GM12875 (cell line): Measurements from ENCODE around the gene DHX15.

ENCODE experiments used
- H3K4me3 ChIP-seq: one replicate; pipeline ENCODE4 v1.5.1; 2011; ENCODE audit warnings: low read depth, low read length, control low read depth
- TF ChIP-seq, protein P1 (sequence below): IDR thresholded peaks from 2 replicates; pipeline ENCODE4 v1.5.1; 2011; ENCODE audit warnings: low read depth, mild to moderate bottlenecking, control low read depth, inconsistent platforms, low read length, moderate library complexity, borderline replicate concordance; ENCODE audit not compliant: insufficient read depth

The DHX15 gene

DNA sequence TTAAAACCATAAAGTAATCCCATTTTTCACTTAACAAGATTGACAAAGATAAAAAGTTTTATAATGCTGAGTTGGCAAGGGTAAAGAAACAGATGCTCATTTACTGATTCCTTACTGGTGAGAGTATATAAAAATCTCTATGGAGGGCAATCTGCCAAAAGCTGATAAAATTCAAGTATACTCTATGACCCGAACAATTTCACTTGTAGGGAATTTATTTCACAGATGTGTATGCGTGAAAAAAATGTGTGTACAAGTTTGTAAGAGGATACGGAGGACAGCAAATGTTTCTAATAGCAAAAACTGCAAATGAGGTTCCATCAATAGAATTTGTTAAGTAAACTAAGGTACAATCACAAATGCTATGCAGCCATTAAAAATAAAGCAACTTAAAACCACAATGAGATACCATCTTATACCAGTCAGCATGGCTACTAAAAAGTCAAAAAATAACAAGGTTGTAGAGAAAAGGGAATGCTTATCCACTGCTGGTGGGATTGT lies 23.4 kb downstream of the DHX15 start:
- H3K4me3 ChIP-seq = no peak overlapping the region
- TF ChIP-seq, protein P1, sequence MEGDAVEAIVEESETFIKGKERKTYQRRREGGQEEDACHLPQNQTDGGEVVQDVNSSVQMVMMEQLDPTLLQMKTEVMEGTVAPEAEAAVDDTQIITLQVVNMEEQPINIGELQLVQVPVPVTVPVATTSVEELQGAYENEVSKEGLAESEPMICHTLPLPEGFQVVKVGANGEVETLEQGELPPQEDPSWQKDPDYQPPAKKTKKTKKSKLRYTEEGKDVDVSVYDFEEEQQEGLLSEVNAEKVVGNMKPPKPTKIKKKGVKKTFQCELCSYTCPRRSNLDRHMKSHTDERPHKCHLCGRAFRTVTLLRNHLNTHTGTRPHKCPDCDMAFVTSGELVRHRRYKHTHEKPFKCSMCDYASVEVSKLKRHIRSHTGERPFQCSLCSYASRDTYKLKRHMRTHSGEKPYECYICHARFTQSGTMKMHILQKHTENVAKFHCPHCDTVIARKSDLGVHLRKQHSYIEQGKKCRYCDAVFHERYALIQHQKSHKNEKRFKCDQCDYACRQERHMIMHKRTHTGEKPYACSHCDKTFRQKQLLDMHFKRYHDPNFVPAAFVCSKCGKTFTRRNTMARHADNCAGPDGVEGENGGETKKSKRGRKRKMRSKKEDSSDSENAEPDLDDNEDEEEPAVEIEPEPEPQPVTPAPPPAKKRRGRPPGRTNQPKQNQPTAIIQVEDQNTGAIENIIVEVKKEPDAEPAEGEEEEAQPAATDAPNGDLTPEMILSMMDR = no peak

DNA sequence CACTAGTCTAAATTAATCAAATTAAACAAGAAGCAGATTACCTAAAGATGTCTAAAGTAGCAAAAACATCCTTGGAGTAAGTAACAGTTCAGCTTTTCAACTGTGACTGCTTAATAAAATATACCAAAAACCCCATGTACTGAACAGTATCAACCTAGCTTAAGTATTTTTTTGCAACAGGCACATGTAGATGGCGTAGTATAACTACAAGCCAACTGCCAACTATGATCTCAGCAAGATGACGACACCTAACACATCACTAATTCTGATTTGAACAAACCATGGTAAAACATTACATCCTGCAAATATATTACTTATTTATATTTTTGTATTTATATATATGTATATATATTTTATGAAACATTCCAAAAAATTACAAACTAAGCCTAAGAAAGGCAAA lies 24.5 kb downstream of the DHX15 start:
- TF ChIP-seq, protein P1 = no peak
- H3K4me3 ChIP-seq = no peak overlapping the region

DNA sequence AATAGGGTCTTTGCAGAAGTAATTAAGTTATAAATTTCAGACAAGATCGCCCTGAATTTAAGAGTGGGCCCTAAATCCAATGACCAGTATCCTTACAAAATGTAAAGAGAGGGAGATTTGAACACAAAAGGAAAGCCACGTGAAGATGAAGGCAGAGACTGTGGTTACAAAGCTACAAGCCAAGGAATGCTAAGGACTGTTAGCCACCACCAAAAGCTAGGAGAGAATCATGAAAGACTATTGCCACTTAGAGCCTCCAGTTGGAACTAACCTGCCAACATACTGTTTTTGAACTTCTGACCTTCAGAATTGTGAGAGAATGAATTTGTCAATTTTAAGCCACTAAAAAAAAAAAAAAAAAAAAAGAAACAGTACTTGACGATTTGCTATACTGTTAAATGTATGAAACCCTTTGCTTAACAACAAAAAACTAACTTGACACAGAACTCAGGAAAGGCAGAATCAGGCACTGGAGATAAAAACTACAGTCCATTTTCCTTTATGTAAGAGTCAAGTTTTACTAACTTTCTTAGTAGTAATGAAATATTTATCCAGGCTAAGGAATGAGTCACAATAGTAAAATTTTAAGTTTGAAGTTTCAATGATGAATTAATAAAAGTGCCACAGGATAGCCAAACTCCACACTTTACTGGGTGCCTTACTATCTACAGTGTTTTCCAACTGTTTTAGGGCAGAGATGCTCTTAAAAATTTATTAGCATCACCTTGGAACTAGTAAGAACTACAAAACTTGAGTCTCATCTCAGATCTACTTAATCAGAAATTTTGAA lies 25.1 kb downstream of the DHX15 start:
- TF ChIP-seq, protein P1 = no peak
- H3K4me3 ChIP-seq = no peak overlapping the region

DNA sequence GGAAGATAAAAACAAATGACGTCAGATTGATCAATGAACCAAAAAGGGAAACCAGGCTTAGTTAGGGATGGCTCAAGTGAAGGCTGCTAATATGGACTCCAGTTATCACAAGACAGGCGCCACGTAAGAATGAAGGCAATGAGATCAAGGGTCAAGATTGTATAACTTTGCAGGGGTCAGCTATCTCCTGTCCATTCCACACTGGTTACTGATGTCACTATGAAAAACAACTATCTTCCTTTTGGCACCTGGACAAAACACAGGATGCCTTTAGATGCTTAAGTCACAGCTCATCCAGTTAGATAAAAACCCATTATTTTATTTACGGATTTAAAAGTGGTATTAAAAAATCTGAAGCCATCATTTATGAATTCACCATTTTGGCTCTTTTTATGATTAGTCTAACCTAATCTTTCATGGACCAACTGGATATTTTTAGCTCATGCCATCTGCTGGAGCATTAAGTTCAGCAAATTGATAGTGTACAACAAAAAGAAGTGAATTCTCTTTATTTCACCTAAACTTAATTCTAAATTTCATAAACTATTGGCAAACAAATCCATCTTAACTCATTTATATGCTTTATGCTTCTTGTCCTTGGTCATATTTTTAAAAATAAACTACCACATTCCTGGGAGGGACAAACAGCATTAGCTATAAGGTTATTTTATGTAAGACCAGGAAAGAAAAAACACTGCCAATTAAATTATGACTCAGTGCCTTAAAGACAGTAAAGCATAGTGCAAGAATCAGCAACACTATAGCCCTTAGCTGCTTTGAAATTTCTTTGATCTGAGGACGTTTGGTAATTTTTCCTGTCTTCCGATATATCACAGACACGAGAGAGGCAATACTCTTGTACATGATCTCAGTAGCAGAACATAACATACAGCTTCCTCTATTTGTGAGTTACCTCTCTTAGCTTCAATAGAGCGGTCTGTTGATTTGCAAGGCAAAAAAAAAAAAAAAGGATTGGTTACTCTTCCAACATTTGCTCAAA lies 27.0 kb downstream of the DHX15 start:
- TF ChIP-seq, protein P1 = no peak
- no peak overlapping the region for H3K4me3 ChIP-seq

DNA sequence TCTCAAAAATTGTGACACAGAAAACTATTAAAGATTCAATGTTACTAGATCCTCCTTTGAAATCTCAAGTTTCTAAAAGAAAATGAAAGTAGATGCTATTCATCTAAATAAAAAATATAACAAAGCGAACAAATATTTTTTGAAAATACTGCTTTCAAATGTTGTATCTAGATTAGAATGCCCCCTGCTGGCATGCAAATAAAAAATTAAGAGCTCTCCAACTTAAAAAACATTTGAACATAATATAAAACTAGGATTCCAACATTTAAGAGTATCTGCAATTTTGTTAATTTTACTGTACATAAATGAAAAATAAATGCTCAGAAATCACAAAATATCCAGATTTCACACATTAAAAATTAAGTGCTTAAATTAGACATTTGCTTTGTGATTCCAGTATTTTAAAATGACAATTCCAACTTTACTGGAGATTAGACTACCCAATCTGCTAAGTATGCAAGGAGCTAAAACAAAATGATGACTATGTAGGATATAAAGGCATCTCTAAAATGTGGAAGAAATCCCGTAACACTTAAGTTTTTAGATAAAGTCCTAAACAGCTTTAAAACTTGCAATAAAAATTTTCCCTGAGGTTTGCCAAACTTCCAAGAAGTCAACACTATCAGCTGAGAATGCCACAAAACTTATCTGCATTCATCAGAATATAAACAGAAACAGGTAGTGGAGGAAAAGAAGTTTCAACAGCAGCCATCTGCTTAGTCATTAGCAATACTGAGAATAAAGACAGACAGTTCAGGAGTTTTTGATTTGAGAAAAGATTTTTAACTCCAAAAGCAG lies 32.7 kb downstream of the DHX15 start:
- H3K4me3 ChIP-seq = no peak overlapping the region
- TF ChIP-seq, protein P1 = no peak

DNA sequence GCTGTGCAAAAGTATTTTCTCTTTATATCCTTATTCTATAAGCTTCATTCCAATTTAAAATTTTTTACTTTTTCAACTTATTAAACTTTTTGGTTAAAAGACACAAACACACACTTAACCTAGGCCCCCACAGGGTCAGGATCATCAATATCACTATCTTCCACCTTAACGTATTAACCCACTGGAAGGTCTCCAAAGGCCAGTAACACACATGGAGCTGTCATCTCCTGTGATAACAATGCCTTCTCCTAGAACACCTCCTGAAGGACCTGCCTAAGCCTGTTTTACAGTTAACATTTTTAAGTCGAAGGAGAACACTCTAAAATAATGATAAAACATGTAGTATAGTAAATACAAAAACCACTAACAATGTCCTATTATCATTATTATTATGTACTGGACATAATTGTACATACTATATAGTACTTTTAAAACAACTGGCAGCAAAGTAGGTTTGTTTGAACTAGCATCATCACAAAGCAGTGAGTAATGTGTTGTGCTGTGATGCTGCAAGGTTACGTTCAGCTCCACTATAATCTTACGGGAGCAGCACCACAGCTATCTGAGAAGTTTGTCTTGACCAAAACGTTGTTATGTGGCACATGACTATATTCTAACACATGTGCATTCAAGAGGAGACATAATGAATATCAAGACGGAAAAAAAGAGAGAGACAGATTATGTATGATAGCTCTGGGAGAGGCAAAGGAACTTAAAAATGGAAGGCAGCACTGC lies 33.7 kb downstream of the DHX15 start:
- no peak overlapping the region for H3K4me3 ChIP-seq

More for the DNA sequence above, 33.7 kb downstream of the DHX15 start:
- TF ChIP-seq, protein P1 = no peak
